Measurements from ENCODE around the gene FIP1L1.

- TF ChIP-seq HMGXB4 (CRISPR knock-in tag; IDR thresholded peaks at IDR 0.05; ENCODE audit: borderline replicate concordance) (no peak), RFX5 (IDR thresholded peaks at IDR 0.05) (no peak), RARB (CRISPR knock-in tag; IDR thresholded peaks at IDR 0.05) (no peak), RAD21 (conservative IDR thresholded peaks at IDR 0.05 in 1 of 2, IDR thresholded peaks at IDR 0.05 in 1 of 2) (no peak)
- TF ChIP-seq, protein P1, sequence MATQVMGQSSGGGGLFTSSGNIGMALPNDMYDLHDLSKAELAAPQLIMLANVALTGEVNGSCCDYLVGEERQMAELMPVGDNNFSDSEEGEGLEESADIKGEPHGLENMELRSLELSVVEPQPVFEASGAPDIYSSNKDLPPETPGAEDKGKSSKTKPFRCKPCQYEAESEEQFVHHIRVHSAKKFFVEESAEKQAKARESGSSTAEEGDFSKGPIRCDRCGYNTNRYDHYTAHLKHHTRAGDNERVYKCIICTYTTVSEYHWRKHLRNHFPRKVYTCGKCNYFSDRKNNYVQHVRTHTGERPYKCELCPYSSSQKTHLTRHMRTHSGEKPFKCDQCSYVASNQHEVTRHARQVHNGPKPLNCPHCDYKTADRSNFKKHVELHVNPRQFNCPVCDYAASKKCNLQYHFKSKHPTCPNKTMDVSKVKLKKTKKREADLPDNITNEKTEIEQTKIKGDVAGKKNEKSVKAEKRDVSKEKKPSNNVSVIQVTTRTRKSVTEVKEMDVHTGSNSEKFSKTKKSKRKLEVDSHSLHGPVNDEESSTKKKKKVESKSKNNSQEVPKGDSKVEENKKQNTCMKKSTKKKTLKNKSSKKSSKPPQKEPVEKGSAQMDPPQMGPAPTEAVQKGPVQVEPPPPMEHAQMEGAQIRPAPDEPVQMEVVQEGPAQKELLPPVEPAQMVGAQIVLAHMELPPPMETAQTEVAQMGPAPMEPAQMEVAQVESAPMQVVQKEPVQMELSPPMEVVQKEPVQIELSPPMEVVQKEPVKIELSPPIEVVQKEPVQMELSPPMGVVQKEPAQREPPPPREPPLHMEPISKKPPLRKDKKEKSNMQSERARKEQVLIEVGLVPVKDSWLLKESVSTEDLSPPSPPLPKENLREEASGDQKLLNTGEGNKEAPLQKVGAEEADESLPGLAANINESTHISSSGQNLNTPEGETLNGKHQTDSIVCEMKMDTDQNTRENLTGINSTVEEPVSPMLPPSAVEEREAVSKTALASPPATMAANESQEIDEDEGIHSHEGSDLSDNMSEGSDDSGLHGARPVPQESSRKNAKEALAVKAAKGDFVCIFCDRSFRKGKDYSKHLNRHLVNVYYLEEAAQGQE (IDR thresholded peaks at IDR 0.05) = no peak
- TF ChIP-seq, protein P2, sequence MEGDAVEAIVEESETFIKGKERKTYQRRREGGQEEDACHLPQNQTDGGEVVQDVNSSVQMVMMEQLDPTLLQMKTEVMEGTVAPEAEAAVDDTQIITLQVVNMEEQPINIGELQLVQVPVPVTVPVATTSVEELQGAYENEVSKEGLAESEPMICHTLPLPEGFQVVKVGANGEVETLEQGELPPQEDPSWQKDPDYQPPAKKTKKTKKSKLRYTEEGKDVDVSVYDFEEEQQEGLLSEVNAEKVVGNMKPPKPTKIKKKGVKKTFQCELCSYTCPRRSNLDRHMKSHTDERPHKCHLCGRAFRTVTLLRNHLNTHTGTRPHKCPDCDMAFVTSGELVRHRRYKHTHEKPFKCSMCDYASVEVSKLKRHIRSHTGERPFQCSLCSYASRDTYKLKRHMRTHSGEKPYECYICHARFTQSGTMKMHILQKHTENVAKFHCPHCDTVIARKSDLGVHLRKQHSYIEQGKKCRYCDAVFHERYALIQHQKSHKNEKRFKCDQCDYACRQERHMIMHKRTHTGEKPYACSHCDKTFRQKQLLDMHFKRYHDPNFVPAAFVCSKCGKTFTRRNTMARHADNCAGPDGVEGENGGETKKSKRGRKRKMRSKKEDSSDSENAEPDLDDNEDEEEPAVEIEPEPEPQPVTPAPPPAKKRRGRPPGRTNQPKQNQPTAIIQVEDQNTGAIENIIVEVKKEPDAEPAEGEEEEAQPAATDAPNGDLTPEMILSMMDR (IDR thresholded peaks at IDR 0.05) = no peak
Measured at GRCh38 chr4:53346920-53347852, 30.3 kb upstream of the FIP1L1 start.
